ENCODE measurements around the gene MRGPRD.

MRGPRD gene

GRCh38 chr11:68930991-68931855 lies 49.6 kb downstream of the MRGPRD start:
- Histone ChIP-seq H3K36me3 (replicated peaks; ENCODE audit: insufficient read depth, low read length) (peaks cover 3% of the 10 kb centered on the region; the same call in 1 of the 2 replicates), H2AFZ (ENCODE audit: low read length) (no peak overlapping the region), H3K4me1 (ENCODE audit: low read length) (0 out of 2 replicates have a peak, but pooled peaks cover 4% of the 10 kb centered on the region), H3K4me2 (ENCODE audit: low read depth, low read length) (no peak overlapping the region), H3K27ac (ENCODE audit: low read length) (no peak overlapping the region), H3K79me2 (ENCODE audit: low read length) (no peaks in the 10 kb centered on the region), H3K27me3 (replicated peaks; ENCODE audit: insufficient read depth, low read length) (no peaks in the 10 kb centered on the region), H3K4me3 (ENCODE audit: low read length) (no peak overlapping the region), H3F3A (ENCODE audit: insufficient read depth, low read length) (no peaks in the 10 kb centered on the region), H3K9me2 (replicated peaks; ENCODE audit: insufficient read depth, low read length) (no peaks in the 10 kb centered on the region), H3K9ac (ENCODE audit: low read length) (no peak overlapping the region), H3K9me3 (replicated peaks; ENCODE audit: insufficient read depth, low read length) (no peaks in the 10 kb centered on the region), H4K20me1 (ENCODE audit: insufficient read depth, low read length) (no peaks in the 10 kb centered on the region)
- DNase-seq = no peak
- TF ChIP-seq EZH2phosphoT487 (IDR thresholded peaks at IDR 0.05; ENCODE audit: low read length) (no peak), EZH2 (optimal IDR thresholded peaks at IDR 0.05; ENCODE audit: low read depth, low read length) (no peak), CTCF (IDR thresholded peaks at IDR 0.05; ENCODE audit: low read length) (no peak)
